Stimulated activated CD4-positive, alpha-beta T cell treated with anti-CD3 and anti-CD28 coated beads, Interleukin-4, amount 100 ng/mL, for 4 hours (primary cell): ENCODE results near the gene TMPRSS3.

Experiments
- DNase-seq, 2 experiments: peaks; one replicate each; pipeline ENCODE4 v3.0.0-alpha.2; 2020

The TMPRSS3 gene

GRCh38 chr21:42406866-42407265, 11.0 kb upstream of the TMPRSS3 start:
- DNase-seq = no peak

- peak; percentile 40 to 50 for DNase-seq
These were observed 10.4 kb upstream of the TMPRSS3 start for GRCh38 chr21:42406201-42406621.

- no peak for DNase-seq
These were observed 9.5 kb upstream of the TMPRSS3 start for GRCh38 chr21:42405064-42406013.

- peak in 1 of 2 experiments; percentile 24 for DNase-seq
These were observed 8.7 kb upstream of the TMPRSS3 start for GRCh38 chr21:42404539-42404938.

GRCh38 chr21:42403611-42404231, 7.9 kb upstream of the TMPRSS3 start, which contains the start of gene UBASH3A:
UBASH3A (plus strand) TSS chr21:42403902; CDS start chr21:42403946, 44 bp downstream.
- peak; percentile 21 to 35 for DNase-seq

GRCh38 chr21:42401820-42402251, 6.0 kb upstream of the TMPRSS3 start:
- DNase-seq = no peak

- DNase-seq = no peak
These were observed 5.3 kb upstream of the TMPRSS3 start for GRCh38 chr21:42401154-42401553.

GRCh38 chr21:42400525-42400924, 4.7 kb upstream of the TMPRSS3 start:
- no peak for DNase-seq

- DNase-seq = no peak
These were observed 2.7 kb upstream of the TMPRSS3 start for GRCh38 chr21:42398436-42399028.

- no peak for DNase-seq
These were observed 2.0 kb upstream of the TMPRSS3 start for GRCh38 chr21:42397746-42398394.

GRCh38 chr21:42396799-42397745, 1.2 kb upstream of the TMPRSS3 start:
- no peak for DNase-seq

- no peak for DNase-seq
These were observed 550 bp downstream of the TMPRSS3 start for GRCh38 chr21:42395302-42395701.

- DNase-seq = no peak
These were observed 2.4 kb downstream of the TMPRSS3 start for GRCh38 chr21:42393443-42393950.

GRCh38 chr21:42392731-42393442, 3.0 kb downstream of the TMPRSS3 start:
- no peak for DNase-seq

- no peak for DNase-seq
These were observed 4.6 kb downstream of the TMPRSS3 start for GRCh38 chr21:42391297-42391696.

- no peak for DNase-seq
These were observed 5.2 kb downstream of the TMPRSS3 start for GRCh38 chr21:42390696-42391095.

- DNase-seq = no peak
These were observed 5.7 kb downstream of the TMPRSS3 start for GRCh38 chr21:42390193-42390592.

GRCh38 chr21:42389449-42389835, 6.4 kb downstream of the TMPRSS3 start:
- DNase-seq = no peak

GRCh38 chr21:42388740-42389448, 7.0 kb downstream of the TMPRSS3 start:
- no peak for DNase-seq

- DNase-seq = no peak
These were observed 8.0 kb downstream of the TMPRSS3 start for GRCh38 chr21:42387843-42388340.
